ENCODE measurements around the gene UBASH3B.

The UBASH3B gene

DNA sequence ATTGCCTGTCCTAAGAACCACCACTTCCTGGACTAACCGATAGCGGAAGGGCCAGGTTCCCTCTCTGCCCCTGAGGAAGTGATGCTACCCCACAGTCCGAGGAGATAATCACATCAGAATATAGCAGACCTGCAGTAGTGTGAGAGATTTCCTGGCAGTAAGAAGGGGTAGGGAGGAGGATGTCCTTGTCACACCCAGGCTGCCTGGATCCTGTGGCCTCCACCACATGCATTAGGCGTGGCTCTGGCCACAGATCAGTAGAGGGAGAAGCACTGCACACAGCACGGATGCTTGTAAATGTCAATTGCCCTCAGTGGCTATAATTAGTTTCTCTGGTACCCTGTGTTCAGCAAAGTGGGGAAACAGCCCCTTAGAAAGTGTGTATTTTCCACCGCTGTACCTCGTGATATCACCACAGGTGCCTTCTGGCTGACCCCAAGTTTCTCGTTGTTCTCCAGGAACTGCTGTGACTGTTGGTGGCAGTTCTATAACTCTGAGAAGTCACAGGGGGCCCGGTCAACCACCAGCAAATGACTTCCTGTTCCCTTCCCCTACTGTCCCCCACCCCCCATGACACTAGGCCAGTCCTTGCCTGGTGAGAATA, 61.8 kb downstream of the UBASH3B start:
- no peak for TF ChIP-seq GATA2 (IDR thresholded peaks at IDR 0.05; ENCODE audit: low read depth, low read length)
- no peak for TF ChIP-seq GATA3 (IDR thresholded peaks at IDR 0.05; ENCODE audit: low read depth, low read length)

DNA sequence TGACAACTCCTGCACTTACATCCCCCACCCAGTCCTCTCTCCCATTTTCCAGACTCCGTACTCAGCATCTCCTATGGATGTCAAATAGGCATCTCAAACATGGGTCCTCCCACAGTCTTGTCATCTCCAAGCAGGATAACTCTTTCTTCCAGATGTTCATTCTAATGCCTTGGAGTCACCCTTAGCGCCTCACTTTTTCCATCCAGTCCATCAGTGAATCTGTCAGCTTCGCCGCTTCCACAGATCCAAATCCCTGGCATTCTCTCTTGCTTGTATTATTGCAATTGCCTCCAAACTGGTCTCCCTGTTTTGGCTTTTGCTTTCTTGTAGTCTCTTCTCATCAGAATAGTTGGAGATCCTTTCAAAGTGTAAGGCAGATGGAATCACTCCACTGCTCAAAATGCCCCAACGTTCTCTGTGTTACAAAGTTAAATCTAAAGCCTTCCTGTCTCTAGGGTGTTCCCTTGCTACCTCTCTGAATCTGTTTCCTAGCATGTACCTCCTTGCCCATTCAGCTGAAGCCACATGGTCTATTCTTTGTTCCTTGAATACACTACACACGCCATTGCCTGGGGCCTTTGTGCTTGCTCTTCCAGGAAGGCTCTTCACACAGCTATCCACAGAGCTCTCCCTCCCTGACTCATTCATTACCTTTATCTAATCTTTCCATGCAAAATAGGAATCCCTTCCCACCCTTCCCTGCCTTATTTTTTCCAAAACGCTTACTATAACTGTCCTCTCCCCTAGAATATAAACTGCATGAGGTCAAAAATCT, 64.8 kb downstream of the UBASH3B start:
- TF ChIP-seq GATA3 (IDR thresholded peaks at IDR 0.05; ENCODE audit: low read depth, low read length) (no peak), GATA2 (IDR thresholded peaks at IDR 0.05; ENCODE audit: low read depth, low read length) (no peak)

DNA sequence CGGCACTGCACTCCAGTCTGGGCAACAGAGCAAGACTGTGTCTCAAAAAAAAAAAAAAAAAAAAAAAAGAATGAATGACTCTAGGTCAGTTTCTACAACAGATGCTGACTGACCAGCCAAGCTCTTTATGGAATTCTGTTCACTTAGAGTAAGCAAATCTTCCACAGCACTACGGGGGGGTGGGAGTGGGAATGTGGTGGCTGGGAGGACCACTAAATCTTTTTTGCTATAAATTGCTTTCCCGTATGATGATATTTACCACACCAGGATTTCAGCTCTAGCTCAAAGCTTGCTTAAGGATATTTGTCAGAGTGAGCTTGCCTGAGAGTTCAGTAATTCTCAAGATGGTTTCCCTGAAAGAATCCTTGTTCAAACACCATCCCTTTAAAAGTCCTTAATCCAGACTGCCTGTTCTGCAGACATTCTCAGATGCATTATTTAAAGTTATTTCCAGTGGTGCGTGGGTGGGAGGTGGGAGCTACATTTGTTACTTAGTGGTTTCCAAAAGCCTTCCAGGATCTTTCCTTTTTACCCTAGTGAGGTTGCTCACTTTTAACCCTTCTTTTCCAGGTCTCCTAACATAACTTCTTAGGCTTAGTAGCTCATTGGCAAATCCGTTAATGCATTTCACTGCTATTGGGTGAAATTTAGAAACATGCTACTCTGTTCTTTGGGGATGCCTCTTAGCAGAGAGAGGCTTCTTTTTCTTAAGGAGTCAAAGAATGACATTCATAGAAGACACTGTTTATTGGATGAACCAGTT, 65.9 kb downstream of the UBASH3B start:
- TF ChIP-seq GATA2 (IDR thresholded peaks at IDR 0.05; ENCODE audit: low read depth, low read length) (no peak), GATA3 (IDR thresholded peaks at IDR 0.05; ENCODE audit: low read depth, low read length) (no peak)

DNA sequence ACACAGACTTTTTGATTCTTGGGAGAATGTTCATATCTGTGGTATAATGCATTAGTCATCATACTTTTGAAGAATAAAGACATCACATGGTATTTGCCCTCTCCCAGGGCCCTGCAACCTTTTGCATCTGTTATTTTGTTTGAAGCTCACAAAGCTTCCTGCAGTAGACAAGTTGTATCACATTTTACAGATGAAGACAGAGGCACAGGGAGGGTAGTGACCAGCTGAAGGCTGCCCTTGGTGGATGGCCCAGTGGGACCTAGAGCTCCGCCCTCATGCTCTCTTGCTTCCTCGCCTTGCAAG, 66.4 kb downstream of the UBASH3B start:
- TF ChIP-seq GATA3 (IDR thresholded peaks at IDR 0.05; ENCODE audit: low read depth, low read length) (no peak), GATA2 (IDR thresholded peaks at IDR 0.05; ENCODE audit: low read depth, low read length) (no peak)

DNA sequence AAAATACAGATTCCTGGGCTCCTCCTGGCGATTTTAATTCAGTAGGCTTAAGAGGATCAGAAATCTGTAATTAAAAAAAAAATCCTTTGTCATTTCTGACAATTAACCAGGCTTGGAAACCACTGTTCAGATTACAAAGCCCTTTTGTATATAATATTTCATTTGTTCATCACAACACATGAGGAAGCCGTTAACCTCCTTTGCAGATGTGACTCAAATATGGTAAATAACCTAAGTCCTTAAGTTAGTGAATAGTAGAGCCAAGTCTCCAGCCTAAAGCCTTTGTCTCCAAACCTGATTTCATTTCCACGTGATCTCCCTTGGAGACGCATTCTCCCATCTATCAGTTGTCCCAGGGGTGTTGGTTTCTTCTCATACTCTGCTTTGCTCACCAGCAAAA, 67.6 kb downstream of the UBASH3B start:
- no peak for TF ChIP-seq GATA3 (IDR thresholded peaks at IDR 0.05; ENCODE audit: low read depth, low read length)
- no peak for TF ChIP-seq GATA2 (IDR thresholded peaks at IDR 0.05; ENCODE audit: low read depth, low read length)

DNA sequence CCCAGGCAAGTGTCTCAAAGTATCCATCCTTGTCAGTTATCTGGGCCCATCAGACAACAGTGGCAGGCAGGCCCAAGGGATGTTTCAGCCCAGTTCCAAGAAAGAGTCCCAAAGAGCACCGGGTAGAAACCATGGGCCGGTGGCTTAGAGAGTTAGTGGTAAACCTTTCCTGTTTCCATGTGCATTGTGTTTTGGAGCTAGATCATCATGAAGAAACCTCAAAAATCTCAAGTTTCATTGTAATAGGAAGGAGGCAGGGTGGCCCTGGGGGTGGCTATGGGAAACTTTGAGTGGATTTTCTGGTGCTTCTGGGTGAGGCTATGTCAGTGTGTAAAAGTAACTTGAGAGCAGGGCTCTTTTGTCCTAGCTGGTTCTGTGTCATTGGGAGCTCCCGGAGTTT, 68.1 kb downstream of the UBASH3B start:
- TF ChIP-seq GATA2 (IDR thresholded peaks at IDR 0.05; ENCODE audit: low read depth, low read length) (no peak), GATA3 (IDR thresholded peaks at IDR 0.05; ENCODE audit: low read depth, low read length) (no peak)

DNA sequence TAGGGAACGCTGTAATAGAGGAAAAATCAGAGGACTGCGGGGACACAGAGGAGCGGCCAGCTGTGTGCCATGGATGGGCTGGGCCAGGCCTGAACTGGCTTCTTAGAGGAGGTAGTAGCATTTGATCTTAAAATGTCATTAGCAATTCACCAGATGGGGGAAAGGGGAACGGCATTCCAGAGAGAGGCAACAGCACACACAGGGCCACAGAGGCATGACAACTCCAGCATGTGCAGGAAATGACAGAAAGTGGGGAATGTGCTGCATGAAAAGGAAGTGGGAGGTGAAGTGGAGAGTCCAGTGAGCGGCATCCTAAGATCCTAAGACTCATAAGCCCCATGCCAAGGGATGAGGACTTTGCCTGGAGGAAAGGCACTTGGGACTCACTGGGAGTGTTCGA, 69.0 kb downstream of the UBASH3B start:
- TF ChIP-seq GATA3 (IDR thresholded peaks at IDR 0.05; ENCODE audit: low read depth, low read length) (no peak), GATA2 (IDR thresholded peaks at IDR 0.05; ENCODE audit: low read depth, low read length) (no peak)

DNA sequence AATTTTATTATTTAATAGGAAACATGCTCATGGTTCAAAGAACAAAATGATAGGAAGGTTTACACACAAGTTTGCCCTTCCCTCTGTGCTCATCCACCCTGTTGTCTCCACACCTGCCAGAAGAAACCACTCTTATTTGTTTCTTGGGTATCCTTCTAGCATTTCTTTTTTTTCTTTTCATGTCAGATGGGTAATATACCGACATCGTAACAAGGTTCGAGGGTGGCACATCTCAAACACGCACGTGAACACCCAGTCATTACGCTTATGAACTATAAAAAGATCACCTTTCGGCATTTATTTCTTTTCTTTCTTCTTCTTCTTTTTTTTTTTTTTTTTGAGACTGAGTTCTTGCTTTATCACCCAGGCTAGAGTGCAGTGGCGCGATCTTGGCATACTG, 70.5 kb downstream of the UBASH3B start:
- no peak for TF ChIP-seq GATA3 (IDR thresholded peaks at IDR 0.05; ENCODE audit: low read depth, low read length)
- no peak for TF ChIP-seq GATA2 (IDR thresholded peaks at IDR 0.05; ENCODE audit: low read depth, low read length)

DNA sequence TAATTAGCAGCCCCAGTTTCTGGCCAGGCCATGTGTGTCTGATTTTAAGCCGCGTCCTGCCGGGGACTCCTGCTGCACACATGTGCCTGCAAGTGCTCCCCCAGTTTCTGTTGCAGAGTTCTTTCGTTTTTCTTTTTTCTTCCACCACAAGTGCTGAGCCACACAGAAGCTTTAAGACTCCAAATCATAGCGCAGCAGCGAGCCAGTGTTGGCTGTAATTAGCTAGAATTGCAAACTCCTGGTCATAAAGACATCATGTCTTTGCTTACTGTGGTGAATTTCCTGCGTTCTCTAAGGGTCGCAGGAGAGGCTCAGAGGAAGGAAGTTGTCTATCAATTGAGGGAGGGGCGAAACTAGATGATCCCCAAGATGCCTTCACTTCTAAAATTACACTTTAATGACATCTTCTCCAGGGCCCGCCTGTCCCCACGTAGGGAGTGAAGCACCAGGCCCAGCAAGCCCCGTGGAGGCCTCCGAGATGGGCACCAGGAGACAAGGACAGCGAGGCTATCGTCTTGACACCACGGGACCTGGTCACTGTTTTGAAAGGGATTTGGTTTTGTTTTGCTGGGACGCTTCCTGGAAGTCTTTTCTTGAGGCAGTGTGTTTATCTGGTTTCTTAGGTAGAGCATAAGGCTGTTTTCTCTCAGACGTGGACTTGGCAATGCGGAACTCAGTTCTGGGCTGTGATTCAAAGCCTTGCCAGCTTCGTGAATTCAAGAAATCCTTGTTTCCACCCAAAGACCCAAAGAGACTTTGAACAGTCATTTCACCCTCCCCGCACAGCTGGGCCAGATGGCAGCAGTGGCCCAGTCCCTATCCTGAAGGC, 71.8 kb downstream of the UBASH3B start:
- TF ChIP-seq GATA2 (IDR thresholded peaks at IDR 0.05; ENCODE audit: low read depth, low read length) (no peak), GATA3 (IDR thresholded peaks at IDR 0.05; ENCODE audit: low read depth, low read length) (no peak)

DNA sequence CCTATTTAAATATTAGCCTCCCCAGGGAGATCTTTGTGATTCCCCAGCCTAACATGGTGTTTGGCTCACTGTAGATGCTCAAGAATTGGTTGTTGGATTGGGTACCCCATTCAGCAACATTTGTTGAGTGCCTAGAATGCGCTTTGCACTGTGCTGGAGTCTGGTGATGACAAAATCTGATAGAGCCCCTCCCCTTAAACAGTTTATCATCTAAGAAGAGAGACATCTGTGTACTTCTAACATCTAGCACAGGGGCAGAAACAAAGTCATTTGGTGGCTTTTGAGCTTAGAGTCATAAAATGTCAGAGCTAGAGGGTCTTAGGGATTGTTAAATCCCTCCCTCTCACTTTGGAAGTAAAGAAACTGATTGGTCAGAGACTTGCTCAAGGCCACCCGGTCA, 73.0 kb downstream of the UBASH3B start:
- no peak for TF ChIP-seq GATA2 (IDR thresholded peaks at IDR 0.05; ENCODE audit: low read depth, low read length)
- TF ChIP-seq GATA3 (IDR thresholded peaks at IDR 0.05; ENCODE audit: low read depth, low read length): no peak

DNA sequence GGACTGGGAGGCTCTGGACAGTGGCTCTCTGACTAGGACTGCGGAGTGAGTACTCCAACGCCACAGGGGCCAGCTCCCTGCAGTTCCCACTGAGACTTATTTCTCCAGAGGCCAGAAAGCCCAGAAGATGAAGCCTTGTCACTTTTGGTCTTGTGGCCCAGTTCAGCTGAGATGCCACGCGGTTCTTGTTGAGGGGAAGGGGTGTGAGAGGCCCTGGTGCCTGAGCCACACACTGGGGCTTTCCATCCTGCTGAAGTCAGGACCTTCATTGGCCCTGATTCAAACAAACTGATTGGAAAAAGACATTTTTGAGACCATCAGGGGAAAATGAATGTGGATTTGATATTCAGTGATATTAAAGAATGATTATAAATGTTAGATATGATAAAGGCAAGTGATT, 73.6 kb downstream of the UBASH3B start:
- no peak for TF ChIP-seq GATA3 (IDR thresholded peaks at IDR 0.05; ENCODE audit: low read depth, low read length)
- TF ChIP-seq GATA2 (IDR thresholded peaks at IDR 0.05; ENCODE audit: low read depth, low read length): no peak

DNA sequence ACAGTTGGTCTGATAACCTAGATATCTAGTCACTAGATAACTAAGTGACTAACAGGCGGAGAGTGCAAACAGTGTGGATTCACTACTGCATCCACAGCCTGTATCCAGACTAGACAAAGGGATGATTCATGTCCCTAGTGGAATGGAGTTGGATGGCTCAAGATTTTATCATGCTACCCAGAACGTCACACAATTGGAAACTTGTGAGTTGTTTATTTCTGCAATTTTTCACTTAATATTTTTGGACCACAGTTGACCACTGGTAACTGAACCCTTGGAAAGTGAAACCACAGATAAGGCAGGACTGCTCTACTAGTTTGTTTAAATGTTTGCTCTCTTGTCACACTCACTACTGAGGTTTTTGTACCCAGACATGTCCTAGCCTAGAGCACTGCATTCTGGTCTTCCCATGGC, 76.0 kb downstream of the UBASH3B start:
- TF ChIP-seq GATA2 (IDR thresholded peaks at IDR 0.05; ENCODE audit: low read depth, low read length): no peak
- no peak for TF ChIP-seq GATA3 (IDR thresholded peaks at IDR 0.05; ENCODE audit: low read depth, low read length)

DNA sequence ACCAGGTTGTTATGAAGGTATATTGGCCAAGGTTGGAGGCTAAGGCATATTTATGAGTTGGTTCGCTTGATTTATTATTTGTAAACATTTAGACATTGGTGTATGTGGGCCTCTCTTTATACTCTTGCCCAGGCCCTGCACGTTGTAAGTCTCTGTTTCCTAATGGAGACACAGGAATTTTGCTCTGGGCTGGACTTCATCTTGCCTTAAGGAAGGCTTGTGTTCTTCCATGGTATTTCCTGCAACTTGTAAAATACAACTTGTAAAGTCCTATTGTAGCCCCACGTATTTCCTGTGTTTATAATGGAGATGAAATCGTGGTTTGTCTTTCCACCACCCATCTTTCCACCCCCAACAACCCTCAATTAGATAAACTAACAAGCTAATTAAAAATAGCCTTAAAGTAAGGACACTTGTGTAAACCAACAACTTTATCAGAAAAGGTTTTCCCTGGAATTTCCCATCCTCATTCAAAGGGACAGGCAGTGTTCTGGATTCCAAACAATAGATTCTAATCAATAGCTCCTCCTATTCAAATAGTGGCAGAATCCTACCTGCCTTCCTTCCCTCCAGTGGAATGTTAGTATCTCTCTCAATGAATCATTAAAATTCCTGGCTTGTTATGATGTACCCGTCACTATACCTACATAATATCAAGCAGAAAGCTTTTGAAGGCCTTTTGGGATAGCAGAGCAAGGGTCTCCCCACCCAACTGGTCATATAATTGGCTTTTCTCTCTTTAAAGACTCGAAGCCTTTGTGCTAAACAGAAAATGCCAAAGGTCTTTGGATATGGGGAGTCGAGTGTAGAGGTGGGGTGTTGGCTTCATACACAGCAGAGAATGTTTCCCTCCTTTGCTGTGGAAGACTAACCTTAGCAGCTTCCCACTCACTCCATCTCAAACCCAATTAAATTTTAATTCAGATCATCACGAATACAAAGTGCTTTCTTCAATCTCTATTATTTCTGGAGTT, 77.1 kb downstream of the UBASH3B start:
- TF ChIP-seq GATA3 (IDR thresholded peaks at IDR 0.05; ENCODE audit: low read depth, low read length): no peak
- no peak for TF ChIP-seq GATA2 (IDR thresholded peaks at IDR 0.05; ENCODE audit: low read depth, low read length)
